GM21825 (cell line): Measurements from ENCODE around the gene NUP93.

Source experiments
- ATAC-seq: cut with Tn5 transposase; IDR thresholded peaks from one replicate; pipeline ENCODE4 v1.9.1; 2021; ENCODE audit warnings: mild to moderate bottlenecking, moderate library complexity; ENCODE audit not compliant: unreplicated experiment

Gene NUP93

GRCh38 chr16:56812884-56813283 lies 83.0 kb downstream of the NUP93 start:
- ATAC-seq, result no peak

GRCh38 chr16:56814537-56815432 lies 84.9 kb downstream of the NUP93 start:
- no peak for ATAC-seq

- no peak for ATAC-seq
These were observed 85.8 kb downstream of the NUP93 start for GRCh38 chr16:56815721-56816120.

GRCh38 chr16:56817056-56817455 lies 87.1 kb downstream of the NUP93 start:
- ATAC-seq, result no peak

- ATAC-seq, result no peak
These were observed 88.0 kb downstream of the NUP93 start for GRCh38 chr16:56817938-56818337.

GRCh38 chr16:56823081-56823733 lies 93.3 kb downstream of the NUP93 start:
- ATAC-seq, result no peak

GRCh38 chr16:56824331-56824730 lies 94.4 kb downstream of the NUP93 start:
- ATAC-seq, result no peak

GRCh38 chr16:56824804-56825203 lies 94.9 kb downstream of the NUP93 start:
- ATAC-seq, result no peak

- no peak for ATAC-seq
These were observed 95.9 kb downstream of the NUP93 start for GRCh38 chr16:56825826-56826225.

GRCh38 chr16:56828647-56829046 lies 98.7 kb downstream of the NUP93 start:
- ATAC-seq, result no peak

GRCh38 chr16:56830669-56831068 lies 100.7 kb downstream of the NUP93 start:
- no peak for ATAC-seq

GRCh38 chr16:56832768-56833167 lies 102.8 kb downstream of the NUP93 start:
- ATAC-seq, result no peak

- no peak for ATAC-seq
These were observed 103.5 kb downstream of the NUP93 start for GRCh38 chr16:56833243-56833970.

- ATAC-seq, result no peak
These were observed 105.4 kb downstream of the NUP93 start for GRCh38 chr16:56835320-56835719.

GRCh38 chr16:56836410-56837230 lies 106.7 kb downstream of the NUP93 start:
- no peak for ATAC-seq

GRCh38 chr16:56838622-56839337 lies 108.9 kb downstream of the NUP93 start:
- ATAC-seq, result no peak

- no peak for ATAC-seq
These were observed 111.3 kb downstream of the NUP93 start for GRCh38 chr16:56841233-56841632.

GRCh38 chr16:56841659-56842058 lies 111.7 kb downstream of the NUP93 start:
- no peak for ATAC-seq

- no peak for ATAC-seq
These were observed 112.2 kb downstream of the NUP93 start for GRCh38 chr16:56842133-56842532.

- ATAC-seq, result no peak
These were observed 114.1 kb downstream of the NUP93 start for GRCh38 chr16:56844056-56844455.
